Neural cell (in vitro differentiated cells): ENCODE measurements around the gene ANGPTL7. TPM values are rescaled to one million over a fixed set of nuclear protein-coding genes. Genes with fewer than 3 reads are reported as not detected.
"Not testable (repeated sequence)": the region's sequence is repeated elsewhere in the genome, so short reads cannot be mapped to it uniquely, and the experiment has no call there.

Experiments
- H2AFZ ChIP-seq: fragments of 200-600, 300-800 bp; sonication (generic), shearing (Covaris generic); 2 replicates; pipeline ENCODE4 v1.6.0; 2014; ENCODE audit warnings: low read depth, mild to moderate bottlenecking, antibody characterized with exemption, low read length, moderate library complexity
- H3F3A ChIP-seq: fragments of 200-600 bp; shearing (Covaris generic); 2 replicates; pipeline ENCODE4 v1.6.1; 2016; ENCODE audit warnings: mild to moderate bottlenecking, moderate library complexity, mixed read lengths, antibody characterized with exemption, low read length; ENCODE audit not compliant: insufficient read depth, poor library complexity, severe bottlenecking
- H3K27ac ChIP-seq: fragments of 200-600, 300-800 bp; sonication (generic), shearing (Covaris generic); 2 replicates; pipeline ENCODE4 v1.5.1; 2014; ENCODE audit warnings: mild to moderate bottlenecking, low read length, moderate library complexity
- H3K27me3 ChIP-seq: fragments of 300-800, 200-600 bp; sonication (generic), shearing (Covaris generic); 2 replicates; pipeline ENCODE4 v1.6.0; 2014; ENCODE audit warnings: mild to moderate bottlenecking, low read depth, low read length, moderate library complexity; ENCODE audit not compliant: insufficient read depth
- H3K36me3 ChIP-seq: fragments of 300-800, 200-600 bp; sonication (generic), shearing (Covaris generic); 2 replicates; pipeline ENCODE4 v1.5.1; 2014; ENCODE audit warnings: mild to moderate bottlenecking, antibody characterized with exemption, low read length, moderate library complexity; ENCODE audit not compliant: insufficient read depth
- H3K4me2 ChIP-seq: fragments of 300-800, 200-600 bp; sonication (generic), shearing (Covaris generic); 2 replicates; pipeline ENCODE4 v1.6.0; 2014; ENCODE audit warnings: mild to moderate bottlenecking, low read length
- H3K4me3 ChIP-seq: fragments of 300-800, 200-600 bp; sonication (generic), shearing (Covaris generic); 2 replicates; pipeline ENCODE4 v1.5.1; 2014; ENCODE audit warnings: mild to moderate bottlenecking, low read length, moderate library complexity
- H3K79me2 ChIP-seq: fragments of 200-600 bp; shearing (Covaris generic); replicated peaks from 2 replicates; pipeline ENCODE4 v1.6.0; 2014; ENCODE audit warnings: mild to moderate bottlenecking, low read length, moderate library complexity; ENCODE audit not compliant: insufficient read depth
- H3K9ac ChIP-seq: fragments of 300-800, 200-600 bp; sonication (generic), shearing (Covaris generic); 2 replicates; pipeline ENCODE4 v1.6.1; 2016; ENCODE audit warnings: mild to moderate bottlenecking, low read length, mixed read lengths
- H3K9me2 ChIP-seq: fragments of 200-600 bp; shearing (Covaris generic); 2 replicates; pipeline ENCODE4 v1.6.1; 2016; ENCODE audit warnings: mild to moderate bottlenecking, low read length, mixed read lengths; ENCODE audit not compliant: insufficient read depth
- H3K9me3 ChIP-seq: fragments of 200-600, 300-800 bp; sonication (generic), shearing (Covaris generic); 2 replicates; pipeline ENCODE4 v1.6.1; 2016; ENCODE audit warnings: mild to moderate bottlenecking, mixed run types, low read length, moderate library complexity, mixed read lengths
- H4K20me1 ChIP-seq: fragments of 200-600 bp; shearing (Covaris generic); 2 replicates; pipeline ENCODE4 v1.6.1; 2016; ENCODE audit warnings: mild to moderate bottlenecking, mixed run types; ENCODE audit not compliant: insufficient read depth
- CTCF ChIP-seq: fragments of 450-650 bp; IDR thresholded peaks from 2 replicates; pipeline ENCODE4 v1.5.1; 2014; ENCODE audit warnings: antibody characterized with exemption, mild to moderate bottlenecking, moderate library complexity; ENCODE audit not compliant: poor library complexity, severe bottlenecking
- EP300 ChIP-seq: fragments of 450-650 bp; conservative IDR thresholded peaks from 2 replicates; pipeline ENCODE4 v1.6.1; 2014; ENCODE audit warnings: antibody characterized with exemption, mild to moderate bottlenecking, moderate library complexity; ENCODE audit not compliant: poor library complexity, severe bottlenecking
- EZH2 ChIP-seq: fragments of 200-600, 300-800 bp; shearing (Covaris generic), sonication (generic); IDR thresholded peaks from 2 replicates; pipeline ENCODE4 v1.6.1; 2014; ENCODE audit warnings: antibody characterized with exemption, low read length, borderline replicate concordance, mild to moderate bottlenecking; ENCODE audit not compliant: insufficient read depth, poor library complexity, severe bottlenecking
- MXI1 ChIP-seq: fragments of 450-650 bp; conservative IDR thresholded peaks from 2 replicates; pipeline ENCODE4 v1.6.1; 2014; ENCODE audit warnings: antibody characterized with exemption, mild to moderate bottlenecking; ENCODE audit not compliant: poor library complexity, severe bottlenecking
- POLR2AphosphoS5 ChIP-seq: IDR thresholded peaks from 2 replicates; pipeline ENCODE4 v1.6.1; 2012
- RAD21 ChIP-seq: fragments of 450-650 bp; conservative IDR thresholded peaks from 2 replicates; pipeline ENCODE4 v1.6.1; 2014; ENCODE audit warnings: antibody characterized with exemption, mild to moderate bottlenecking, moderate library complexity
- REST ChIP-seq: IDR thresholded peaks from 2 replicates; pipeline ENCODE4 v1.6.1; 2012; ENCODE audit warnings: borderline replicate concordance
- SMC3 ChIP-seq: fragments of 450-650 bp; conservative IDR thresholded peaks from 2 replicates; pipeline ENCODE4 v1.6.1; 2014; ENCODE audit warnings: antibody characterized with exemption, mild to moderate bottlenecking, moderate library complexity; ENCODE audit not compliant: poor library complexity
- TAF1 ChIP-seq: IDR thresholded peaks from 2 replicates; pipeline ENCODE4 v1.6.1; 2012; ENCODE audit warnings: low read depth
- polyA plus RNA-seq: library from polyadenylated mRNA; depleted of rRNA; stranded (reverse); fragments of >200 nt; gene quantifications from 2 replicates; pipeline ENCODE4 v1.2.3, GENCODE V29; 2014

ANGPTL7 gene
- polyA plus RNA-seq, 1 donor from 2014 or later, result not detected

- Histone ChIP-seq H3K9me2 (no peaks in the 10 kb centered on the region), H3K4me3 (peak overlapping the region; percentile 46), H3K36me3 (peaks cover 4% of the 10 kb centered on the region), H3K27ac (peak overlapping the region; percentile 75), H2AFZ (no peak overlapping the region), H3K79me2 (no peaks in the 10 kb centered on the region), H3K9me3 (no peaks in the 10 kb centered on the region), H3K27me3 (no peaks in the 10 kb centered on the region), H3K4me2 (peak overlapping the region; percentile 45), H4K20me1 (no peaks in the 10 kb centered on the region), H3F3A (peaks cover 10% of the 10 kb centered on the region), H3K9ac (peak overlapping the region; percentile 43)
- TF ChIP-seq SMC3 (no peak), RAD21 (peak; percentile 9), EZH2 (no peak), MXI1 (peak; percentile 52), POLR2AphosphoS5 (peak; percentile 88), EP300 (peak; percentile 90)
Observed at GRCh38 chr1:11178021-11179015, 10.8 kb upstream of the ANGPTL7 start.

GRCh38 chr1:11179125-11179524 lies 10.0 kb upstream of the ANGPTL7 start:
- TF ChIP-seq SMC3 (no peak), RAD21 (no peak), POLR2AphosphoS5 (no peak), EP300 (no peak), TAF1 (no peak), REST (no peak), EZH2 (no peak), MXI1 (no peak), CTCF (no peak)
- H3K79me2 ChIP-seq, result no peaks in the 10 kb centered on the region
- H3K9me2 ChIP-seq, result no peaks in the 10 kb centered on the region
- H3K9ac ChIP-seq, result peak overlapping the region; percentile 43
- no peaks in the 10 kb centered on the region for H4K20me1 ChIP-seq
- no peaks in the 10 kb centered on the region for H3K9me3 ChIP-seq
- peaks cover 4% of the 10 kb centered on the region for H3K36me3 ChIP-seq
- H3K27me3 ChIP-seq, result no peaks in the 10 kb centered on the region
- H3F3A ChIP-seq, result peaks cover 10% of the 10 kb centered on the region
- H2AFZ ChIP-seq, result no peak overlapping the region
- peak overlapping the region; percentile 75 for H3K27ac ChIP-seq
- H3K4me3 ChIP-seq, result peak overlapping the region; percentile 46
- H3K4me2 ChIP-seq, result peak overlapping the region; percentile 45

GRCh38 chr1:11179749-11180148 lies 9.4 kb upstream of the ANGPTL7 start:
- H3F3A ChIP-seq, result not testable (repeated sequence)
- H3K27ac ChIP-seq, result peak overlapping the region; percentile 75

More at GRCh38 chr1:11179749-11180148, 9.4 kb upstream of the ANGPTL7 start:
- H4K20me1 ChIP-seq, H3K36me3 ChIP-seq, H3K79me2 ChIP-seq, H3K27me3 ChIP-seq, H2AFZ ChIP-seq, H3K9me2 ChIP-seq, H3K9me3 ChIP-seq: not testable (repeated sequence)
- H3K4me3 ChIP-seq, result peak overlapping the region; percentile 46
- peak overlapping the region; percentile 45 for H3K4me2 ChIP-seq
- H3K9ac ChIP-seq, result peak overlapping the region; percentile 43
